Measurements from ENCODE around the gene SBF2. TPM values are rescaled to one million over a fixed set of nuclear protein-coding genes. Genes with fewer than 3 reads are reported as not detected.

SBF2 gene
- total RNA-seq, 1 donor from 2014 or later = 23.7 TPM

- peak; percentile 83 for DNase-seq (ENCODE audit: low read depth)
Measured at GRCh38 chr11:10302744-10303557, 8.9 kb upstream of the SBF2 start.

GRCh38 chr11:10302359-10302743 is 8.3 kb upstream of the SBF2 start:
- no peak for DNase-seq (ENCODE audit: low read depth)

DNA sequence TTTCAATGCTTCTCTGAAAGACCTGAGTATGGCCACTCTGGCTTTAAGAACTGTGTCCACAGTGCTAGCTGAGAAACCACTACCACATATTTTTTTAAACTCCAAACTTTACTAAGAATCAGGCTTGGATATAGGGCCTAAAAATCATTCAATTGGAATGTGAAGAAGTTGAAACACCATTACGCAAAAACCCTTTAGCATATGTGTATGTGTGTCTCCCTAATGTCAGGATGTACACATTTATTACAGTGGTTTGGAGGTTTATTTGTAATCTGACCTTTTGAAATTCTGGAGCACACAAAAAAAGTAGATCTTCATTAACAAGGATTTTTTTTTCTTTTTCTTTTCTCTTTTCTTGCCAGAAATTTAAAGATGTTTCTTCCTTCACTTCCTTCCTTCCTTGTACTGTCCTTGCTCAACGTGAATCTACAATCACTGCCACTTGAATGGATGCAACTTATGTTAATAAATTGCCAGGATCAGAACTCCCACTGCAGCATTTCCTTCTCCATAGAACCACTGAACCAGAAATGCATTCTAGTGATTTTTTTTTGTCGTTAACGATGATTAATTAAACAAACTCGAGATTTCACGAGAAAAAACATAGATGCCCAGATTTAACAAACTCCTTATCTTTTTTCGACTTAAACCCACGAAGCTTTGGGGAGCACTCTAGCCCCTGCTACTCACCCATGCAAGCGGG is 7.8 kb upstream of the SBF2 start:
- DNase-seq (ENCODE audit: low read depth) = no peak

DNA sequence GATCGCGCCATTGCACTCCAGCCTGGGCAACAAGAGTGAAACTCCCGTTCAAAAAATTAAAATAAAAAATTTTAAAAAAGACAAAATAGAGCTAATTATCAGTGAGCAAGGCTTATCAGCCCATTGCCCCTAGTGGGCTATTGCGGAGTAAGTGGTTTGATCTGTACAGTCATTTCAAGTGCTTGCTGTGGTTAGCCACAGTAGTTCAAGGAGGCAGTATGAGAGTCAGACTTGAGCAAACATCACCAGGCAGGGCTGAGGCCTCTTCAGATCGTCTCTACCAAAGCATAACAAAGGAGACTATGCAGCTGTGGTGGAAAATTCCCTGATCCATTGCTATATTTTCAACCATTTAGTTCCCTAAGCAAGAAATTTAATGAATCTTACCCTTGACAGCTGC is 4.3 kb upstream of the SBF2 start:
- DNase-seq (ENCODE audit: low read depth) = peak; percentile 87

GRCh38 chr11:10295064-10295901 is 1.3 kb upstream of the SBF2 start:
- no peak for DNase-seq (ENCODE audit: low read depth)

DNA sequence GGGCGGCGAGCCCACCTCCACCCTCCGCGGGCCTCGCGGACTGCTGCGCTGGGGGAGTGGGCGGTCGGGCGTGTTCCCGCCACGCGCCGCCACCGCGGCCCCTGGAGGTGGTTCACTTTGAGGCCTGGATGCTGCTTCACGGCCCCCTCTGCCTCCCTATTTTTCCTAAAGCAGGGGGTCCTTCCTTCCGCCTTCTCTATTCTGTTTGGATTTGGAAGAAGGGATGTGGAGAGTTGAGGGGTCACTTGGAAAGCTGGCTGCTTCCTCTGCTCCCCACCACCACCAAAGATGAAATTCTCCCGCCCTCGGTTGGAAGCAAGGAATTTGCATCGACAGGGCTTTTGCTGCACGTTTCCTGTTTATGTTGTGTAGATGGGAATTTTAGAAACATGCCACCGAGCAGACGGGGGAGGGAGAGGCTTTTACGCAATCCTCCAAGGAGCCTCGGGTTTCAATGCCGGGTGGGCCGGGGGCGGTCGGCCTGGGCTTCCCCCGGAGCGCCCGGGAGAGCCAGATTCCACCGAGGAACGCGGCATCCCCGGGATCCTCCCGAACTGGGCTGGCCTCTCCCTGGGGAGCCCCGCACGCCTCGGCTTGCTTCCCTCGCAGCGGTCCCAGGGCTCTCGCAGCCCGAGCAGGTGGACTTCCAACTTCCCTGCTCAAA is 403 bp upstream of the SBF2 start:
- DNase-seq (ENCODE audit: low read depth) = peak; percentile 56

DNA sequence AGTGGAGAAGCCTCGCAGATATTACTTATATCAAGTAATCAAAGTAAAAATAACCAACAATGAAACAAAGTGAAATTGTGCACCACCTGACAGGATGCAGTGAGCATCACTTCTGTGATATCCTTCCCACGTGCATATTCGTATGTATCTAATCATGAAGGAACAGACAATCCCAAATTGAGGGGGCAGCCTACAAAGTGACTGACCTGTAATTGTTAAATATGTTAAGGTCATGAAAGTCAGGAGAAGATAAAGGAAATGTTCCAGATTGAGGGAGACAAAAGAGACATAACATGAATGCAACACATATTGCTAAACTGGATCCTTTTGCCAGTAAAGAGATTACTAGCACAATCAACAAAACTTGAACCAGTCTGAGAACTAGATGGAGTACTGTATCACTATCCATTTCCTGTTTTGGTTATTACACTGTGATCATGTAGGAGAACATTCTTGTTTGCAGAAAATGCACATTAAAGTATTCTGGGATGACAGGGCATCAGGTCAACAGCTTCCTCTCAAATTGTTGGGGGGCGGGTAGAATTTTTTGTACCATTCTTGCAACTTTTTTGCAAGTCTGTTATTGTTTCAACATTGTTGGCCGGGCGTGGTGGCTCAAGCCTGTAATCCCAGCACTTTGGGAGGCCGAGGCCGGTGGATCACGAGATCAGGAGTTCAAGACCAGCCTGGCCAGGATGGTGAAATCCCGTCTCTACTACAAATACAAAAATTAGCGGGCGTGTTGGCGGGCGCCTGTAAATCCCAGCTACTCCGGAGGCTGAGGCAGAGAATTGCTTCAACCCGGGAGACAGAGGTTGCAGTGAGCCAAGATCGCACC is 2.0 kb downstream of the SBF2 start:
- DNase-seq (ENCODE audit: low read depth) = no peak

DNA sequence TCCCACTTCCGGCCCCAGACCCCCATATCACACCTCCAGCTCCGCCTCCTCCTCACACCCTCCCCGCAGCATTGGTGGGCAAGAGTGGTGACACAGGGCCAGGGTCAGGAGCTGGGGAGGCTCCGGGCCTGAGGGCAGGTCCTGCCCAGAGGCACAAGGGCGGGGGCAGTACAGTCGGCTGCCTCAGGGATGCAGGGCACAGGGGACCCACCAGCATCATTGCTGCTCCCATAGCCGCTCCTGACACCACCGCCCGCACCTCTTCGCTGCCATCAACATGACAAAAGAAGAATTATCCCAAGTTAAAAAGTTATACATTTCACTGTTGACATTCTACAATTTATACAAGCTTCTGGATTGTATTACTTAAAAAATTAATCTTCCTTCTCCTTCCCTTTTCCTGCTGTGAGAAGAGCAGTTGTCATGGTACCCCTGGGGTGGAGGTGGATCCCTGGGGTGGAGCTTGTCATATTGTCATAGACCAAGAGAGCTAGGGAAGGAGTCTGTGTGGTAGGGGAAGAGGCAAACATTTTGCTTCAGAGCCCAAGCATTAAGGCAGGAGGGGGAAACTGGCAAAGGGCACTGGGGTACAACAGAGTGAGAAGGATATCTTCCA is 4.1 kb downstream of the SBF2 start:
- DNase-seq (ENCODE audit: low read depth) = no peak

- no peak for DNase-seq (ENCODE audit: low read depth)
Measured at GRCh38 chr11:10288881-10289764, 4.9 kb downstream of the SBF2 start.

DNA sequence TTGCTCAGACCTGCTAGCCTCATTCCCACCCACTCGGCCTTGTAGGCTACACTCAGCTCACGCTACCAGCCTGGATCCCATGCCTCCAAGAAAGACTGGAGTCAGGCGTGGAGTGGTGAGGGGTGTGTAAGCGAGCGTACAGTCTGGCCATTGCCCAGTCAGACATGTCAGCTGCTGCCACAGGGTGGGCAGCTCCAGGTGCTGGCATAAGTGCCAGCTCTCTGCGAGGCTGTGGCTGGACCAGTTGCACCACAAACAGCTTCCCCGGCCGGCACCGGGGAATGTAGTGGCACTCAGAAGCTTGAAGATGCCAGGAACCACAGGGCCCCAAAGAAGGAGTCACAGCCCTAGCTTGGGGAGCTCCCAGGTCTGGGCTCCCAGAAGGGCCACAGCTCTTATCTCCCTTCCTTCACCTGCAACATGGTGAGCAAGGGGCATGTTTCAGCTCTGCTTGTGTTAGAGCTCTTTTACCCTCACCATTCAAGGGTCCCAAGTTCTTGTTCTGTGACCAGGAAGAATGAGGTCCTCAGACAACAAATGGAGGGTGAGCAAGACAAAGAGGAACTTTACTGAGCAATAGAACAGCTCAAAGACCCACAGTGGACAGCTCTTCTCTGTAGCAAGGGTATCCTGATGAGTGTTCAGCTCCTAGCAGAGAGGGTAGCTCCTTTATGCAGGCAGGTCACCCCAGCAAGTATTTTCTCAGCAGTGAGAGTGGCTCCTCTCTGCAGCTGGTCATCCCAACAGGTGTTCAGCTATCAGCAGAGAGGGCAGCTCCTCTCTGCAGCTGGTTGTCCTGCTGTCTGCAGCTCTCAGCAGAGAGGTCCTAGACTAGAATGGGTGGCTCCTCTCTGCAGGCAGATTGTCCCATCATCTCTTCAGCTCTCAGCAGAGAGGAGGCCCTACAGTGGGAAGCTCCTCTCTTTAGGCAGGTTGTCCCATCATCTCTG is 6.0 kb downstream of the SBF2 start:
- peak; percentile 83 for DNase-seq (ENCODE audit: low read depth)

DNA sequence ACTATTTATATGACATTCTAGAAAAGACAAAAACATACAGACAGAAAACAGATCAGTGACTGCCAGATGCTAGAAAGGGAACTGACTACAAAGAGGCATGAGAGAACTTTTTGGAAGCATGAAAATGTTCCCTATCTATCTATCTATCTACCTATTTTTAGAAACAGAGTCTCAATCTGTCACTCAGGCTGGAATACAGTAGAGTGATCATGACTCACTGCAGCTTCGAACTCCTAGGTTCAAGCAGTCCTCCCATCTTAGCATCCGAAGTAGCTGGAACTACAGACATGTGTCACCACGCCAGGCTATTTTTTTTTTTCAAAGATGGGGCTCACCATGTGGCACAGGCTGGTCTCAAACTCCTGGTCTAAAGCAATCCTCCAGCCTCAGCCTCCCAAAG is 6.9 kb downstream of the SBF2 start:
- peak; percentile 64 for DNase-seq (ENCODE audit: low read depth)

GRCh38 chr11:10285148-10285802 is 8.7 kb downstream of the SBF2 start:
- DNase-seq (ENCODE audit: low read depth) = no peak

DNA sequence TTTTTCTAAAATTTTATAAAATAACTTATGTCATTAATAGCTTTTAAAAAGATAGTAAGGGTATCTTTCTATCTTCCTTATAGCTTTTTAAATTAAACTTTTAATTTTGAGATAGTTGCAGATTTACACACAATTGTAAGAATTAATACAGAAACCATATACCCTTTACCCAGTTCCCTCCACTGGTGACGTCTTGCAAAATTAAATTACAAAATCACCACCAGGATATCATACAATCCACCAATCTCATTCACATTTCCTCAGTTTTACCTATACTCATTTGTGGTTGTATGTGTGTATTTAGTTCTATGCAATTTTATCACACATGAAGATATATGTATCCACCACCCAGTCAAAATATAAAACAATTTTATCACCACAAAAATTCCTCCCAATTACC is 10.0 kb downstream of the SBF2 start:
- no peak for DNase-seq (ENCODE audit: low read depth)

- DNase-seq (ENCODE audit: low read depth) = no peak
Measured at GRCh38 chr11:10282117-10282516, 11.9 kb downstream of the SBF2 start.

- no peak for DNase-seq (ENCODE audit: low read depth)
Measured at GRCh38 chr11:10275714-10276113, 18.3 kb downstream of the SBF2 start.

- no peak for DNase-seq (ENCODE audit: low read depth)
Measured at GRCh38 chr11:10274726-10275125, 19.3 kb downstream of the SBF2 start.

- DNase-seq (ENCODE audit: low read depth) = no peak
Measured at GRCh38 chr11:10273738-10274137, 20.3 kb downstream of the SBF2 start.

Data from myocyte (in vitro differentiated cells).